Mesenchymal stem cell (in vitro differentiated cells and primary cell): ENCODE results near the gene DARS1.

Experiments
- DNase-seq: peaks from one replicate; pipeline ENCODE4 v3.0.0-alpha.2; 2013
- H2AFZ ChIP-seq: one replicate; pipeline ENCODE4 v1.6.1; 2013; ENCODE audit warnings: low read depth, mild to moderate bottlenecking, control low read depth, inconsistent platforms, low read length, moderate library complexity
- H2AK5ac ChIP-seq: 2 replicates; pipeline ENCODE4 v1.6.1; 2013; ENCODE audit warnings: low read length, moderate library complexity, mild to moderate bottlenecking, inconsistent platforms; ENCODE audit not compliant: severe bottlenecking
- H2BK120ac ChIP-seq: one replicate; pipeline ENCODE4 v1.6.1; 2013; ENCODE audit warnings: low read depth, mild to moderate bottlenecking, inconsistent platforms, low read length, moderate library complexity
- H2BK12ac ChIP-seq, 2 experiments: one replicate each; pipeline ENCODE4 v1.6.1; 2013; ENCODE audit warnings: inconsistent platforms in 2 of 2, low read length in 2 of 2, mild to moderate bottlenecking in 2 of 2, moderate library complexity in 2 of 2, control low read depth in 1 of 2
- H2BK15ac ChIP-seq: one replicate; pipeline ENCODE4 v1.6.1; 2013; ENCODE audit warnings: mild to moderate bottlenecking, low read depth, inconsistent platforms; ENCODE audit not compliant: poor library complexity, severe bottlenecking
- H2BK5ac ChIP-seq: 2 replicates; pipeline ENCODE4 v1.6.1; 2013; ENCODE audit warnings: low read depth, mild to moderate bottlenecking, low read length, control low read depth, inconsistent platforms; ENCODE audit not compliant: poor library complexity, severe bottlenecking
- H3K14ac ChIP-seq, 2 experiments: one replicate each; pipeline ENCODE4 v1.6.1; 2013; ENCODE audit warnings: inconsistent platforms in 2 of 2, low read length in 2 of 2, control low read depth in 1 of 2, mild to moderate bottlenecking in 1 of 2, moderate library complexity in 1 of 2
- H3K18ac ChIP-seq, 2 experiments: one replicate each; pipeline ENCODE4 v1.6.1; 2013; ENCODE audit warnings: inconsistent platforms in 2 of 2, low read length in 2 of 2, control low read depth in 1 of 2, low read depth in 1 of 2, mild to moderate bottlenecking in 1 of 2
- H3K23ac ChIP-seq, 2 experiments: one replicate each; pipeline ENCODE4 v1.6.1; 2013; ENCODE audit warnings: inconsistent platforms in 2 of 2, low read length in 2 of 2, mild to moderate bottlenecking in 2 of 2, moderate library complexity in 2 of 2, control low read depth in 1 of 2
- H3K27ac ChIP-seq: 2 replicates; pipeline ENCODE4 v1.5.1; 2013; ENCODE audit warnings: mild to moderate bottlenecking, moderate library complexity, low read length, control low read depth, inconsistent platforms; ENCODE audit not compliant: poor library complexity, severe bottlenecking
- H3K27me3 ChIP-seq, 2 experiments: 2 replicates each; pipeline versions ENCODE4 v1.6.1 to v1.7.0; 2013; ENCODE audit warnings: low read length in 2 of 2, mild to moderate bottlenecking in 2 of 2, moderate library complexity in 2 of 2, control low read depth in 1 of 2, inconsistent platforms in 1 of 2; ENCODE audit not compliant: control insufficient read depth in 1 of 2, insufficient read depth in 1 of 2
- H3K36me3 ChIP-seq, 2 experiments: 2 replicates each; pipeline versions ENCODE4 v1.6.1 to v1.7.0; 2013; ENCODE audit warnings: low read length in 2 of 2, control low read depth in 1 of 2, inconsistent platforms in 1 of 2, low read depth in 1 of 2, mild to moderate bottlenecking in 1 of 2; ENCODE audit not compliant: insufficient read depth in 2 of 2, control insufficient read depth in 1 of 2
- H3K4ac ChIP-seq, 2 experiments: one replicate each; pipeline ENCODE4 v1.6.1; 2013; ENCODE audit warnings: inconsistent platforms in 2 of 2, low read length in 2 of 2, mild to moderate bottlenecking in 2 of 2, moderate library complexity in 2 of 2, control low read depth in 1 of 2, low read depth in 1 of 2
- H3K4me1 ChIP-seq: 2 replicates; pipeline ENCODE4 v1.6.1; 2013; ENCODE audit warnings: low read depth, low read length, control low read depth; ENCODE audit not compliant: control insufficient read depth, insufficient read depth
- H3K4me2 ChIP-seq: 2 replicates; pipeline ENCODE4 v1.6.1; 2013; ENCODE audit warnings: low read length, mild to moderate bottlenecking, inconsistent platforms; ENCODE audit not compliant: poor library complexity, severe bottlenecking
- H3K4me3 ChIP-seq, 2 experiments: 2 replicates each; pipeline versions ENCODE4 v1.5.1 to v1.7.0; 2013; ENCODE audit warnings: low read length in 2 of 2, mild to moderate bottlenecking in 2 of 2, control low read depth in 1 of 2, low read depth in 1 of 2; ENCODE audit not compliant: insufficient read depth in 1 of 2
- H3K79me1 ChIP-seq: replicated peaks from 2 replicates; pipeline ENCODE4 v1.6.1; 2013; ENCODE audit warnings: mild to moderate bottlenecking, control low read depth, low read length, inconsistent platforms; ENCODE audit not compliant: poor library complexity, severe bottlenecking
- H3K9ac ChIP-seq: 2 replicates; pipeline ENCODE4 v1.7.0; 2013; ENCODE audit warnings: mild to moderate bottlenecking, low read length, moderate library complexity
- H3K9me3 ChIP-seq: 2 replicates; pipeline ENCODE4 v1.7.0; 2013; ENCODE audit warnings: mild to moderate bottlenecking, low read length; ENCODE audit not compliant: control insufficient read depth
- H4K8ac ChIP-seq: one replicate; pipeline ENCODE4 v1.6.1; 2013; ENCODE audit warnings: inconsistent platforms, mild to moderate bottlenecking, low read length, moderate library complexity
- H4K91ac ChIP-seq: one replicate; pipeline ENCODE4 v1.6.1; 2013; ENCODE audit warnings: mild to moderate bottlenecking, low read length, inconsistent platforms
- WGBS: methylation state at CpG from one replicate; pipeline ENCODE4 v1.1.7; 2013; ENCODE audit warnings: mixed read lengths; 5-methylcytosine and 5-hydroxymethylcytosine counted together

Gene DARS1

GRCh38 chr2:136016836-136017235 is 31.4 kb upstream of the DARS1 start:
- H3K27me3 ChIP-seq = peaks cover 0 to 11% of the 10 kb centered on the region in 2 experiments
- no peak overlapping the region for H3K4ac ChIP-seq
- no peak overlapping the region for H2BK15ac ChIP-seq
- H3K79me1 ChIP-seq = no peaks in the 10 kb centered on the region
- no peak overlapping the region for H2BK12ac ChIP-seq
- H3K14ac ChIP-seq = no peak overlapping the region
- no peaks in the 10 kb centered on the region for H3K36me3 ChIP-seq
- no peak overlapping the region for H3K18ac ChIP-seq
- H2AFZ ChIP-seq = no peak overlapping the region
- H2BK120ac ChIP-seq = no peak overlapping the region
- no CpG with 5 or more reads among the region's 3 CpGs for WGBS
- H3K4me1 ChIP-seq = peaks cover 2% of the 10 kb centered on the region
- no peak overlapping the region for H3K27ac ChIP-seq
- H4K8ac ChIP-seq = no peak overlapping the region
- H3K9ac ChIP-seq = no peak overlapping the region
- H3K4me3 ChIP-seq = no peak overlapping the region
- peaks cover 7% of the 10 kb centered on the region for H3K9me3 ChIP-seq
- no peak overlapping the region for H3K4me2 ChIP-seq
- DNase-seq = no peak
- no peak overlapping the region for H2AK5ac ChIP-seq
- H4K91ac ChIP-seq = no peak overlapping the region
- no peak overlapping the region for H3K23ac ChIP-seq
- H2BK5ac ChIP-seq = no peak overlapping the region

DNA sequence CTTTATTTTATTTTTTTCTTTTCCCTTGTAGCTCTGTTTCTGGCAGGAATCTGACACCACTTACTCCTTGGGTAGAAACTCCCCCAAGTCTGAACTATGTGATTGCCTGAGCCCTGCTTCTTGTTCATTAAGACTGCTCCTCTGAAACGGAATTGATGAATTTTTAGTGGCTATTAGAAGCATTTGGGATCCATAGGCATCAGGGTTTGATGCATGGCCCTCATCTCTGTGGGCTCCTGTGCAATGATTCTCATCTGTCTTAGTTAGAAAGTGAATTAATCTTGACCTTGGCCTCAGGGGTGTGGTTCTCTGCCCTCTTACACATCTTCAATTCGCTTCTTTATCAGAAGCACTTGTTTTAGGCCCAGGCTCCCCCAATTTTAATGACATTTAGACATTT is 31.0 kb upstream of the DARS1 start:
- no peak overlapping the region for H3K23ac ChIP-seq
- no peak overlapping the region for H4K91ac ChIP-seq
- no peak overlapping the region for H2BK12ac ChIP-seq
- H2BK120ac ChIP-seq = no peak overlapping the region
- H3K4me2 ChIP-seq = no peak overlapping the region
- H2AFZ ChIP-seq = no peak overlapping the region
- H4K8ac ChIP-seq = no peak overlapping the region
- no peak overlapping the region for H3K4ac ChIP-seq
- H3K9ac ChIP-seq = no peak overlapping the region
- H3K27me3 ChIP-seq = peaks cover 0 to 11% of the 10 kb centered on the region in 2 experiments
- DNase-seq = no peak
- H2BK15ac ChIP-seq = no peak overlapping the region
- no peak overlapping the region for H2AK5ac ChIP-seq
- no peak overlapping the region for H3K18ac ChIP-seq
- no peaks in the 10 kb centered on the region for H3K36me3 ChIP-seq
- H3K4me1 ChIP-seq = peaks cover 2% of the 10 kb centered on the region
- no peaks in the 10 kb centered on the region for H3K79me1 ChIP-seq
- no peak overlapping the region for H2BK5ac ChIP-seq
- no peak overlapping the region for H3K14ac ChIP-seq
- peaks cover 7% of the 10 kb centered on the region for H3K9me3 ChIP-seq
- H3K27ac ChIP-seq = no peak overlapping the region
- H3K4me3 ChIP-seq = no peak overlapping the region
- 64% methylated on average over 2 of the region's 2 CpGs for WGBS

DNA sequence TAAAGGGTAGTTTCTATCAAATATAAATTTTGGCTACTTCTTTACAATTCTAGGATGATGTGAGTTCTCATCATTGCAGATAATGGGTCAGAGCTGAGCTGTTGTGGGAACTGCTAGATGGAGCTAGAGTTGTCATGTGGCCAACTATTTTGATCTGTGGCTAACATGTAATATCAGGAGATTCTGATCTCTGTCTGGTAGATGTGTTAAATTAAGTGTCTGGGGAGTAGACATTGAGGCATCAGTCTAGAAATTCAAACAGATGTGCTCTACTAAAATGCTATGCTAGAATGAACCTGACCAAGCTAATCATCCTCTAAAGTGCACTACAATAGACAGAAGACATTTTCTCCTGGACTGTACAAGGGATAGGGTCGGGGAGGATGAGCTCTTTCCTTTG is 30.3 kb upstream of the DARS1 start:
- H3K4me2 ChIP-seq = no peak overlapping the region
- H2BK120ac ChIP-seq = no peak overlapping the region
- H3K9ac ChIP-seq = no peak overlapping the region
- H3K27ac ChIP-seq = no peak overlapping the region
- H2BK15ac ChIP-seq = no peak overlapping the region
- H2AK5ac ChIP-seq = no peak overlapping the region
- H3K23ac ChIP-seq = no peak overlapping the region
- H3K27me3 ChIP-seq = peaks cover 0 to 11% of the 10 kb centered on the region in 2 experiments
- H3K9me3 ChIP-seq = peaks cover 7% of the 10 kb centered on the region
- no peak overlapping the region for H4K91ac ChIP-seq
- no peak overlapping the region for H2BK12ac ChIP-seq
- DNase-seq = no peak
- 58% methylated on average over 1 of the region's 1 CpG for WGBS
- no peaks in the 10 kb centered on the region for H3K79me1 ChIP-seq
- no peak overlapping the region for H2BK5ac ChIP-seq
- H4K8ac ChIP-seq = no peak overlapping the region
- H3K36me3 ChIP-seq = no peaks in the 10 kb centered on the region
- H3K4me1 ChIP-seq = peaks cover 2% of the 10 kb centered on the region
- H3K4me3 ChIP-seq = no peak overlapping the region
- no peak overlapping the region for H3K4ac ChIP-seq
- H3K18ac ChIP-seq = no peak overlapping the region
- no peak overlapping the region for H3K14ac ChIP-seq
- no peak overlapping the region for H2AFZ ChIP-seq

GRCh38 chr2:136014411-136014810 is 29.0 kb upstream of the DARS1 start:
- Histone ChIP-seq H4K8ac (no peak overlapping the region), H3K79me1 (no peaks in the 10 kb centered on the region), H2AFZ (no peak overlapping the region), H4K91ac (no peak overlapping the region), H3K4ac (no peak overlapping the region), H2AK5ac (peak overlapping the region; percentile 89), H2BK12ac (no peak overlapping the region), H3K4me3 (no peak overlapping the region), H3K23ac (no peak overlapping the region), H2BK5ac (no peak overlapping the region), H2BK120ac (no peak overlapping the region), H2BK15ac (no peak overlapping the region), H3K4me1 (peaks cover 2% of the 10 kb centered on the region), H3K4me2 (no peak overlapping the region), H3K36me3 (no peaks in the 10 kb centered on the region), H3K9me3 (peaks cover 7% of the 10 kb centered on the region), H3K9ac (no peak overlapping the region), H3K14ac (no peak overlapping the region), H3K27me3 (peaks cover 0 to 10% of the 10 kb centered on the region in 2 experiments), H3K18ac (no peak overlapping the region), H3K27ac (no peak overlapping the region)
- DNase-seq = no peak
- WGBS = no CpG with 5 or more reads among the region's 2 CpGs
